AG04449 (cell line): ENCODE data around the gene LPP.

Source experiments
- CTCF ChIA-PET: fragments of 350-600 bp; formaldehyde crosslinking; extraction: SDS; loops from one replicate; lab custom pipeline; 2021; ENCODE audit warnings: antibody characterized with exemption; lab: Yijun Ruan, JAX
- POLR2A ChIA-PET: fragments of 400-600, 350-600 bp; formaldehyde crosslinking; extraction: SDS; loops from one replicate; lab custom pipeline; 2020; ENCODE audit warnings: antibody characterized with exemption, inconsistent platforms; lab: Yijun Ruan, JAX
- DNase-seq: peaks from one replicate; pipeline ENCODE4 v3.0.0-alpha.2; 2010; ENCODE audit warnings: low read depth, low spot score
- H3K4me3 ChIP-seq: 2 replicates; pipeline ENCODE4 v1.5.1; 2011; ENCODE audit warnings: low read depth, mild to moderate bottlenecking, control low read depth, low read length
- CTCF ChIP-seq: IDR thresholded peaks from one replicate; pipeline ENCODE4 v1.5.1; 2011; ENCODE audit warnings: mild to moderate bottlenecking, moderate library complexity, low read length, control low read depth, inconsistent platforms; ENCODE audit not compliant: insufficient read depth; ENCODE audit errors: missing control alignments

Gene LPP

GRCh38 chr3:188691004-188691403 is 537.0 kb downstream of the LPP start:
- ChIA-PET CTCF (interaction anchor here (1.0 to 1.6 kb wide), 2 partner anchors 262 to 264 kb away, joined by 3 to 6 read pairs; no protein-coding TSS in a partner anchor), POLR2A (no interaction called here)
- TF ChIP-seq CTCF, result no peak
- DNase-seq, result no peak
- H3K4me3 ChIP-seq, result no peak overlapping the region

GRCh38 chr3:188691665-188692064 is 537.7 kb downstream of the LPP start:
- no peak for DNase-seq
- TF ChIP-seq CTCF, result no peak
- CTCF ChIA-PET, result interaction anchor here (1.0 to 1.6 kb wide), 2 partner anchors 262 to 264 kb away, joined by 3 to 6 read pairs; no protein-coding TSS in a partner anchor
- POLR2A ChIA-PET, result no interaction called here
- no peak overlapping the region for H3K4me3 ChIP-seq

GRCh38 chr3:188692700-188693099 is 538.7 kb downstream of the LPP start:
- no peak overlapping the region for H3K4me3 ChIP-seq
- no peak for DNase-seq
- ChIA-PET CTCF (no interaction called here), POLR2A (no interaction called here)
- no peak for TF ChIP-seq CTCF

- ChIA-PET CTCF (interaction anchor here (1.1 kb wide), 2 partner anchors 261 to 429 kb away, joined by 3 read pairs; no protein-coding TSS in a partner anchor), POLR2A (no interaction called here)
- TF ChIP-seq CTCF, result no peak
- H3K4me3 ChIP-seq, result no peak overlapping the region
- DNase-seq, result no peak
These were observed 539.5 kb downstream of the LPP start for GRCh38 chr3:188693435-188693834.

GRCh38 chr3:188695241-188695640 is 541.3 kb downstream of the LPP start:
- POLR2A ChIA-PET, result no interaction called here
- TF ChIP-seq CTCF, result no peak
- H3K4me3 ChIP-seq, result no peak overlapping the region
- CTCF ChIA-PET, result interaction anchor here (1.1 kb wide), 1 partner anchor 10 kb away, joined by 4 read pairs; no protein-coding TSS in a partner anchor
- DNase-seq, result no peak

GRCh38 chr3:188697127-188697526 is 543.2 kb downstream of the LPP start:
- CTCF ChIA-PET, result interaction anchor here (0.9 to 1.7 kb wide), 5 partner anchors 9 to 957 kb away, joined by 3 to 5 read pairs (median 3); no protein-coding TSS in a partner anchor

More at GRCh38 chr3:188697127-188697526, 543.2 kb downstream of the LPP start:
- no peak for DNase-seq
- POLR2A ChIA-PET, result no interaction called here
- H3K4me3 ChIP-seq, result no peak overlapping the region
- no peak for TF ChIP-seq CTCF
